Upper lobe of left lung (tissue), 4 donors: ENCODE results near the gene ISX.

Source experiments
- POLR2AphosphoS5 ChIP-seq, 2 donors: sonication (generic); formaldehyde crosslinking; IDR thresholded peaks; one replicate each; pipeline ENCODE4 v1.5.1; 2017; ENCODE audit warnings: antibody characterized with exemption in 2 of 2
- TF ChIP-seq, protein P1 (sequence below), 6 experiments: fragments of 450-650 bp in 4 of 6; fragments of 200-600 bp in 2 of 6; sonication (generic) in 2 of 6; IDR thresholded peaks; one replicate each; pipeline ENCODE4 v1.5.1; 2016 to 2019; ENCODE audit warnings: antibody characterized with exemption in 6 of 6

DNA sequence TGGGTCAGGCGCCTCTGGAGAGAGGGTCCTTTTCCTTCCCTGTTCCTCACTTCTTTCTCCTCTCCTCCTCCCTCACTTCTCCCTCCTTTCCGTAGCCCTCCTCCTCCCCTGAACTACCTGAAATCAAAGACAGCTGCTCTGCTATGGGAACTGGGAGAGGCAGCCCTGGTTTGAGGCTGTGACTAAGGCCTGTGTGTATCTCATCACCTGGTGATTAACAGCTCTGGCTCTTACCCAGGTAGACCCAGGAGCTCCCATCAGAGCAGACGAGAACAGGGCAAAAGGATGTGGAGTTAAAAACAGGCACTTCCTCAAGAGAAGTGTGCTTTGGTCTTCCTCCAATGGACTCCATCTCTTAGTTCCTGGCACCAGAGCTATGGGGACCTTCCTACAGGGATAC, 5.8 kb downstream of the ISX start:
- TF ChIP-seq, protein P1, sequence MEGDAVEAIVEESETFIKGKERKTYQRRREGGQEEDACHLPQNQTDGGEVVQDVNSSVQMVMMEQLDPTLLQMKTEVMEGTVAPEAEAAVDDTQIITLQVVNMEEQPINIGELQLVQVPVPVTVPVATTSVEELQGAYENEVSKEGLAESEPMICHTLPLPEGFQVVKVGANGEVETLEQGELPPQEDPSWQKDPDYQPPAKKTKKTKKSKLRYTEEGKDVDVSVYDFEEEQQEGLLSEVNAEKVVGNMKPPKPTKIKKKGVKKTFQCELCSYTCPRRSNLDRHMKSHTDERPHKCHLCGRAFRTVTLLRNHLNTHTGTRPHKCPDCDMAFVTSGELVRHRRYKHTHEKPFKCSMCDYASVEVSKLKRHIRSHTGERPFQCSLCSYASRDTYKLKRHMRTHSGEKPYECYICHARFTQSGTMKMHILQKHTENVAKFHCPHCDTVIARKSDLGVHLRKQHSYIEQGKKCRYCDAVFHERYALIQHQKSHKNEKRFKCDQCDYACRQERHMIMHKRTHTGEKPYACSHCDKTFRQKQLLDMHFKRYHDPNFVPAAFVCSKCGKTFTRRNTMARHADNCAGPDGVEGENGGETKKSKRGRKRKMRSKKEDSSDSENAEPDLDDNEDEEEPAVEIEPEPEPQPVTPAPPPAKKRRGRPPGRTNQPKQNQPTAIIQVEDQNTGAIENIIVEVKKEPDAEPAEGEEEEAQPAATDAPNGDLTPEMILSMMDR (IDR thresholded peaks at IDR 0.05), result no peak
- no peak for TF ChIP-seq POLR2AphosphoS5 (IDR thresholded peaks at IDR 0.05)
